ENCODE data around the gene MICALL1. TPM values are rescaled to one million over a fixed set of nuclear protein-coding genes. Genes with fewer than 3 reads are reported as not detected.

MICALL1 gene
- total RNA-seq, 2 experiments from 2014 or later: 18.3 to 25.7 TPM

- POLR2A ChIA-PET: interaction anchor here (0.5 to 1.2 kb wide), 2 partner anchors 13 to 161 kb away, joined by 3 read pairs; no protein-coding TSS in a partner anchor
- H3K4me3 ChIP-seq (ENCODE audit: low read depth, low read length, poor library complexity, severe bottlenecking): no peak overlapping the region
- CTCF ChIA-PET (ENCODE audit: unreplicated experiment): no interaction called here
- H3K79me2 ChIP-seq (ENCODE audit: insufficient read depth, low read depth, low read length): no peaks in the 10 kb centered on the region
- peaks cover 56% of the 10 kb centered on the region for H3K36me3 ChIP-seq (ENCODE audit: insufficient read depth, low read length)
- no peak overlapping the region for H2AFZ ChIP-seq (ENCODE audit: low read length)
- BruUV-seq (replicated peaks): no TSS peak
- no peak overlapping the region for H3K4me2 ChIP-seq (ENCODE audit: low read length)
- no peaks in the 10 kb centered on the region for H3K9me3 ChIP-seq (ENCODE audit: low read length)
- DNase-seq (ENCODE audit: low spot score): no peak
- intact Hi-C loops (cut with micrococcal nuclease; ENCODE audit: unreplicated experiment): no loop called here
- TF ChIP-seq CTCF (conservative IDR thresholded peaks at IDR 0.05; ENCODE audit: low read length) (no peak), EZH2phosphoT487 (IDR thresholded peaks at IDR 0.05; ENCODE audit: borderline replicate concordance, low read depth, low read length) (no peak)
- no peaks in the 10 kb centered on the region for H3K4me1 ChIP-seq (ENCODE audit: insufficient read depth, low read length, poor library complexity, severe bottlenecking)
- no peak overlapping the region for H3K27ac ChIP-seq (ENCODE audit: low read depth, low read length, poor library complexity, severe bottlenecking)
- no peaks in the 10 kb centered on the region for H4K20me1 ChIP-seq (ENCODE audit: insufficient read depth, low read length)
- H3K9me2 ChIP-seq (ENCODE audit: insufficient read depth, low read length): no peaks in the 10 kb centered on the region
Observed at GRCh38 chr22:37967637-37968451, 61.7 kb downstream of the MICALL1 start.

GRCh38 chr22:37968452-37969251 is 62.6 kb downstream of the MICALL1 start:
- BruUV-seq (replicated peaks): no TSS peak
- DNase-seq (ENCODE audit: low spot score): no peak
- TF ChIP-seq CTCF (conservative IDR thresholded peaks at IDR 0.05; ENCODE audit: low read length): no peak
- no peak for TF ChIP-seq EZH2phosphoT487 (IDR thresholded peaks at IDR 0.05; ENCODE audit: borderline replicate concordance, low read depth, low read length)
- Histone ChIP-seq H3K79me2 (ENCODE audit: insufficient read depth, low read depth, low read length) (no peaks in the 10 kb centered on the region), H3K9me2 (ENCODE audit: insufficient read depth, low read length) (no peaks in the 10 kb centered on the region), H2AFZ (ENCODE audit: low read length) (no peak overlapping the region), H3K4me1 (ENCODE audit: insufficient read depth, low read length, poor library complexity, severe bottlenecking) (no peaks in the 10 kb centered on the region), H3K9me3 (ENCODE audit: low read length) (no peaks in the 10 kb centered on the region), H3K27ac (ENCODE audit: low read depth, low read length, poor library complexity, severe bottlenecking) (no peak overlapping the region), H3K4me2 (ENCODE audit: low read length) (no peak overlapping the region), H3K4me3 (ENCODE audit: low read depth, low read length, poor library complexity, severe bottlenecking) (no peak overlapping the region), H4K20me1 (ENCODE audit: insufficient read depth, low read length) (no peaks in the 10 kb centered on the region), H3K36me3 (ENCODE audit: insufficient read depth, low read length) (peaks cover 52% of the 10 kb centered on the region)
- POLR2A ChIA-PET: interaction anchor here (0.5 kb wide), 1 partner anchor 162 kb away, joined by 3 read pairs; no protein-coding TSS in a partner anchor
- CTCF ChIA-PET (ENCODE audit: unreplicated experiment): no interaction called here
- intact Hi-C loops (cut with micrococcal nuclease; ENCODE audit: unreplicated experiment): no loop called here

Measured in OCI-LY7 (cell line).